Measurements from ENCODE around the gene SLC4A3.
A peak's percentile ranks its signal among the peaks of the same experiment; 100 is the strongest.

The SLC4A3 gene

GRCh38 chr2:219676586-219676985 lies 49.2 kb downstream of the SLC4A3 start:
- Histone ChIP-seq H2BK12ac (ENCODE audit: low read length in 2 of 2) (no peak overlapping the region), H3K18ac (ENCODE audit: low read depth in 1 of 2, low read length in 2 of 2) (no peak overlapping the region), H3K4me2 (ENCODE audit: low read length, poor library complexity, severe bottlenecking) (no peak overlapping the region), H3K4me1 (ENCODE audit: control insufficient read depth, insufficient read depth, low read depth, low read length) (no peaks in the 10 kb centered on the region), H3K4ac (ENCODE audit: low read depth in 1 of 2, low read length in 2 of 2) (no peak overlapping the region), H3K4me3 (ENCODE audit: insufficient read depth in 1 of 2, low read depth in 1 of 2, low read length in 2 of 2) (no peak overlapping the region), H3K79me1 (replicated peaks; ENCODE audit: low read length, poor library complexity, severe bottlenecking) (no peaks in the 10 kb centered on the region), H3K23ac (ENCODE audit: low read length in 2 of 2) (no peak overlapping the region), H2BK15ac (ENCODE audit: low read depth, poor library complexity, severe bottlenecking) (no peak overlapping the region), H3K27me3 (ENCODE audit: control insufficient read depth in 1 of 2, insufficient read depth in 1 of 2, low read length in 2 of 2) (peaks cover 0 to 26% of the 10 kb centered on the region in 2 experiments), H2BK120ac (ENCODE audit: low read depth, low read length) (no peak overlapping the region), H2AK5ac (ENCODE audit: low read length, severe bottlenecking) (no peak overlapping the region), H3K14ac (ENCODE audit: low read length in 2 of 2) (no peak overlapping the region), H4K91ac (ENCODE audit: low read length) (no peak overlapping the region), H4K8ac (ENCODE audit: low read length) (no peak overlapping the region), H3K36me3 (ENCODE audit: control insufficient read depth in 1 of 2, insufficient read depth in 2 of 2, low read depth in 1 of 2, low read length in 2 of 2) (no peaks in the 10 kb centered on the region), H2BK5ac (ENCODE audit: low read depth, low read length, poor library complexity, severe bottlenecking) (no peak overlapping the region), H2AFZ (ENCODE audit: low read depth, low read length) (no peak overlapping the region), H3K9me3 (ENCODE audit: control insufficient read depth, low read length) (no peaks in the 10 kb centered on the region), H3K27ac (ENCODE audit: low read length, poor library complexity, severe bottlenecking) (no peak overlapping the region), H3K9ac (ENCODE audit: low read length) (no peak overlapping the region)
- no CpG with 5 or more reads among the region's 1 CpG for WGBS
- no peak for DNase-seq

- Histone ChIP-seq H3K36me3 (ENCODE audit: control insufficient read depth in 1 of 2, insufficient read depth in 2 of 2, low read depth in 1 of 2, low read length in 2 of 2) (no peaks in the 10 kb centered on the region), H2BK15ac (ENCODE audit: low read depth, poor library complexity, severe bottlenecking) (no peak overlapping the region), H2BK5ac (ENCODE audit: low read depth, low read length, poor library complexity, severe bottlenecking) (no peak overlapping the region), H2BK120ac (ENCODE audit: low read depth, low read length) (no peak overlapping the region), H4K91ac (ENCODE audit: low read length) (no peak overlapping the region), H3K4me1 (ENCODE audit: control insufficient read depth, insufficient read depth, low read depth, low read length) (no peaks in the 10 kb centered on the region), H3K4me3 (ENCODE audit: insufficient read depth in 1 of 2, low read depth in 1 of 2, low read length in 2 of 2) (no peak overlapping the region), H3K18ac (ENCODE audit: low read depth in 1 of 2, low read length in 2 of 2) (no peak overlapping the region), H2BK12ac (ENCODE audit: low read length in 2 of 2) (no peak overlapping the region), H3K27ac (ENCODE audit: low read length, poor library complexity, severe bottlenecking) (no peak overlapping the region), H3K79me1 (replicated peaks; ENCODE audit: low read length, poor library complexity, severe bottlenecking) (no peaks in the 10 kb centered on the region), H3K23ac (ENCODE audit: low read length in 2 of 2) (no peak overlapping the region), H3K9ac (ENCODE audit: low read length) (no peak overlapping the region), H3K4me2 (ENCODE audit: low read length, poor library complexity, severe bottlenecking) (no peak overlapping the region), H3K27me3 (ENCODE audit: control insufficient read depth in 1 of 2, insufficient read depth in 1 of 2, low read length in 2 of 2) (peaks cover 0 to 20% of the 10 kb centered on the region in 2 experiments), H3K4ac (ENCODE audit: low read depth in 1 of 2, low read length in 2 of 2) (no peak overlapping the region), H2AK5ac (ENCODE audit: low read length, severe bottlenecking) (no peak overlapping the region), H3K9me3 (ENCODE audit: control insufficient read depth, low read length) (no peaks in the 10 kb centered on the region), H4K8ac (ENCODE audit: low read length) (no peak overlapping the region), H3K14ac (ENCODE audit: low read length in 2 of 2) (no peak overlapping the region), H2AFZ (ENCODE audit: low read depth, low read length) (no peak overlapping the region)
- 96% methylated on average over 3 of the region's 3 CpGs for WGBS
- DNase-seq = no peak
Observed at GRCh38 chr2:219679041-219679440, 51.6 kb downstream of the SLC4A3 start.

GRCh38 chr2:219679571-219679970 lies 52.1 kb downstream of the SLC4A3 start:
- Histone ChIP-seq H2AFZ (ENCODE audit: low read depth, low read length) (no peak overlapping the region), H2BK15ac (ENCODE audit: low read depth, poor library complexity, severe bottlenecking) (no peak overlapping the region), H3K9me3 (ENCODE audit: control insufficient read depth, low read length) (no peaks in the 10 kb centered on the region), H3K79me1 (replicated peaks; ENCODE audit: low read length, poor library complexity, severe bottlenecking) (no peaks in the 10 kb centered on the region), H3K4me1 (ENCODE audit: control insufficient read depth, insufficient read depth, low read depth, low read length) (no peaks in the 10 kb centered on the region), H3K4me2 (ENCODE audit: low read length, poor library complexity, severe bottlenecking) (no peak overlapping the region), H2BK120ac (ENCODE audit: low read depth, low read length) (no peak overlapping the region), H3K9ac (ENCODE audit: low read length) (no peak overlapping the region), H3K4me3 (ENCODE audit: insufficient read depth in 1 of 2, low read depth in 1 of 2, low read length in 2 of 2) (no peak overlapping the region), H2BK12ac (ENCODE audit: low read length in 2 of 2) (no peak overlapping the region), H3K18ac (ENCODE audit: low read depth in 1 of 2, low read length in 2 of 2) (no peak overlapping the region), H3K27ac (ENCODE audit: low read length, poor library complexity, severe bottlenecking) (no peak overlapping the region), H2AK5ac (ENCODE audit: low read length, severe bottlenecking) (no peak overlapping the region), H4K91ac (ENCODE audit: low read length) (no peak overlapping the region), H3K27me3 (ENCODE audit: control insufficient read depth in 1 of 2, insufficient read depth in 1 of 2, low read length in 2 of 2) (peaks cover 0 to 16% of the 10 kb centered on the region in 2 experiments), H3K23ac (ENCODE audit: low read length in 2 of 2) (no peak overlapping the region), H2BK5ac (ENCODE audit: low read depth, low read length, poor library complexity, severe bottlenecking) (no peak overlapping the region), H3K36me3 (ENCODE audit: control insufficient read depth in 1 of 2, insufficient read depth in 2 of 2, low read depth in 1 of 2, low read length in 2 of 2) (no peaks in the 10 kb centered on the region), H3K4ac (ENCODE audit: low read depth in 1 of 2, low read length in 2 of 2) (no peak overlapping the region), H3K14ac (ENCODE audit: low read length in 2 of 2) (no peak overlapping the region), H4K8ac (ENCODE audit: low read length) (no peak overlapping the region)
- DNase-seq = no peak
- 75% methylated on average over 1 of the region's 1 CpG for WGBS

- Histone ChIP-seq H3K4me1 (ENCODE audit: control insufficient read depth, insufficient read depth, low read depth, low read length) (peaks cover 9% of the 10 kb centered on the region), H3K9ac (ENCODE audit: low read length) (peak overlapping the region; percentile 45), H3K9me3 (ENCODE audit: control insufficient read depth, low read length) (no peaks in the 10 kb centered on the region), H3K4me2 (ENCODE audit: low read length, poor library complexity, severe bottlenecking) (no peak overlapping the region), H2BK5ac (ENCODE audit: low read depth, low read length, poor library complexity, severe bottlenecking) (no peak overlapping the region), H2BK15ac (ENCODE audit: low read depth, poor library complexity, severe bottlenecking) (no peak overlapping the region), H3K27me3 (ENCODE audit: control insufficient read depth in 1 of 2, insufficient read depth in 1 of 2, low read length in 2 of 2) (peaks cover 0 to under 1% of the 10 kb centered on the region in 2 experiments), H3K4me3 (ENCODE audit: insufficient read depth in 1 of 2, low read depth in 1 of 2, low read length in 2 of 2) (no peak overlapping the region), H3K14ac (ENCODE audit: low read length in 2 of 2) (no peak overlapping the region), H3K27ac (ENCODE audit: low read length, poor library complexity, severe bottlenecking) (no peak overlapping the region), H3K18ac (ENCODE audit: low read depth in 1 of 2, low read length in 2 of 2) (no peak overlapping the region), H3K4ac (ENCODE audit: low read depth in 1 of 2, low read length in 2 of 2) (no peak overlapping the region), H3K36me3 (ENCODE audit: control insufficient read depth in 1 of 2, insufficient read depth in 2 of 2, low read depth in 1 of 2, low read length in 2 of 2) (no peaks in the 10 kb centered on the region), H2AFZ (ENCODE audit: low read depth, low read length) (no peak overlapping the region), H4K8ac (ENCODE audit: low read length) (peak overlapping the region; percentile 71), H2AK5ac (ENCODE audit: low read length, severe bottlenecking) (no peak overlapping the region), H4K91ac (ENCODE audit: low read length) (no peak overlapping the region), H3K79me1 (replicated peaks; ENCODE audit: low read length, poor library complexity, severe bottlenecking) (no peaks in the 10 kb centered on the region), H2BK12ac (ENCODE audit: low read length in 2 of 2) (no peak overlapping the region), H2BK120ac (ENCODE audit: low read depth, low read length) (no peak overlapping the region), H3K23ac (ENCODE audit: low read length in 2 of 2) (no peak overlapping the region)
- peak; percentile 56 for DNase-seq
- WGBS = 86% methylated on average over 3 of the region's 4 CpGs
Observed at GRCh38 chr2:219680958-219681693, 53.7 kb downstream of the SLC4A3 start.
